ENCODE data around the gene SEMA5A. TPM values are rescaled to one million over a fixed set of nuclear protein-coding genes. Genes with fewer than 3 reads are reported as not detected.

The SEMA5A gene
- total RNA-seq, 1 donor from 2014 or later: 0.51 TPM

DNA sequence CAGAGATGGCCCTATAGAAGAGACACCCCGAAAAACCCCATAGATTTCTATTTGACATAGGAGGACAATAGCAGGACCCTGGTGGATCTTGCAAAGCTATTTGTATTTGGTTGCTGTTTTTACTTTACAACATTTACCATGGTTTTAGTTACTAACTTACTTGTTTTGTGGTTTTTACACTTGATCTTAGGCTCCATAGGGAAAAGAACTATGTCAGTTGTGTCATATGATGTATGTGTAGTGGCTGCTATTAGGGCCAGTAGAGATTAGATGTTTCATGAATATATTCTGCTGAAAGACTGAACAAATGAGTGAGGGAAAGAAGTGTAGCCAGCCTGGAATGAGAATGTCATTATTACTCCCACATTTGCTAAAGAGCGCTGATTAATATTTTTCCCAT is 388.1 kb downstream of the SEMA5A start:
- no peak for DNase-seq
- peaks cover 1% of the 10 kb centered on the region for H3K9me3 Mint-ChIP-seq (ENCODE audit: unreplicated experiment)
- TF ChIP-seq, protein P1, sequence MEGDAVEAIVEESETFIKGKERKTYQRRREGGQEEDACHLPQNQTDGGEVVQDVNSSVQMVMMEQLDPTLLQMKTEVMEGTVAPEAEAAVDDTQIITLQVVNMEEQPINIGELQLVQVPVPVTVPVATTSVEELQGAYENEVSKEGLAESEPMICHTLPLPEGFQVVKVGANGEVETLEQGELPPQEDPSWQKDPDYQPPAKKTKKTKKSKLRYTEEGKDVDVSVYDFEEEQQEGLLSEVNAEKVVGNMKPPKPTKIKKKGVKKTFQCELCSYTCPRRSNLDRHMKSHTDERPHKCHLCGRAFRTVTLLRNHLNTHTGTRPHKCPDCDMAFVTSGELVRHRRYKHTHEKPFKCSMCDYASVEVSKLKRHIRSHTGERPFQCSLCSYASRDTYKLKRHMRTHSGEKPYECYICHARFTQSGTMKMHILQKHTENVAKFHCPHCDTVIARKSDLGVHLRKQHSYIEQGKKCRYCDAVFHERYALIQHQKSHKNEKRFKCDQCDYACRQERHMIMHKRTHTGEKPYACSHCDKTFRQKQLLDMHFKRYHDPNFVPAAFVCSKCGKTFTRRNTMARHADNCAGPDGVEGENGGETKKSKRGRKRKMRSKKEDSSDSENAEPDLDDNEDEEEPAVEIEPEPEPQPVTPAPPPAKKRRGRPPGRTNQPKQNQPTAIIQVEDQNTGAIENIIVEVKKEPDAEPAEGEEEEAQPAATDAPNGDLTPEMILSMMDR (IDR thresholded peaks at IDR 0.05; ENCODE audit: partially characterized antibody, unreplicated experiment): no peak

DNA sequence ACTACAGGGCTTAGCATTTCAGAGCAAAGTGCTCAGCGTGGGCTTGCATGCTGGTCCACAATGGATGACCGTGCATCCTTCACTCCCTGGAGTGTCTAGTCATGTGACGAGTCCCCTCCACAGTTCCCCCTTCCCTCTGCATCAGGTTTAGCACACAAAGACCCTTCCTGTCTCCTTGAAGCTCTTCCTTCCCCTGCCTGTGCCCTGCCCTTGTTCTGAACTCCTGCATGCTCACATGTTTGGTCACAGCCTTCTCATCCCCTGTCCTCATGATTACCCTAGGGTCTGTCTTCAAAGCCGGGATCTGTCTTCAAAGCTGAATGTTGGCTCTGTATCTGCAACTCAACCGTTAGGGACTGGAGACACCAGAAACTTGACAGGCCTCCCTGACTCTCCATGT is 388.9 kb downstream of the SEMA5A start:
- H3K9me3 Mint-ChIP-seq (ENCODE audit: unreplicated experiment): peaks cover 1% of the 10 kb centered on the region

More for the DNA sequence above, 388.1 kb downstream of the SEMA5A start:
- H3K4me1 Mint-ChIP-seq (ENCODE audit: low read depth, unreplicated experiment): peaks cover 2% of the 10 kb centered on the region
- no peak overlapping the region for H3K4me3 Mint-ChIP-seq (ENCODE audit: unreplicated experiment)
- H3K36me3 Mint-ChIP-seq (ENCODE audit: unreplicated experiment): no peaks in the 10 kb centered on the region
- no peak overlapping the region for H3K27ac Mint-ChIP-seq (ENCODE audit: unreplicated experiment)
- H3K27me3 Mint-ChIP-seq (ENCODE audit: unreplicated experiment): peaks cover 6% of the 10 kb centered on the region

DNA sequence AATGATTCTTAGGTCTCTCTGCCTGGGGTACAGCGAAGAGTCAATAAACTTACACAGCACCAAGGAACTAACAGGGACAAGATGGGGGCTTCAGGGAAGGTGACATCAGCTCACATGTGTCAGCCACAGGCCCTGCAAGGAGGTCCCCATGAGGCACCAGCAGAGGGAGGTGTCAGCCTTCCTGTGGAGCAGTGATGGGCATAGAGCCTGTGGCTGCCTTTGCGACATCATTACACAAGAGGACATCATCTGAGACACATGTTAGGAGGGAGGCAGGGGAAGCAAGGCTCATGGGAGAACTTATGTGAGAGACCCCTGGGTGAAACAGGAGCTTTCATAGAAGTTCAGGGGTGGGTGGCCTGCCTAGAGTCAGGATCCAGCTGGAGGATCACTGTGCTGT is 389.6 kb downstream of the SEMA5A start:
- Mint-ChIP-seq H3K4me3 (ENCODE audit: unreplicated experiment) (no peak overlapping the region), H3K36me3 (ENCODE audit: unreplicated experiment) (no peaks in the 10 kb centered on the region), H3K9me3 (ENCODE audit: unreplicated experiment) (peaks cover 1% of the 10 kb centered on the region), H3K27ac (ENCODE audit: unreplicated experiment) (no peak overlapping the region), H3K4me1 (ENCODE audit: low read depth, unreplicated experiment) (peaks cover 2% of the 10 kb centered on the region), H3K27me3 (ENCODE audit: unreplicated experiment) (peaks cover 6% of the 10 kb centered on the region)
- DNase-seq: peak; percentile 56
- TF ChIP-seq, protein P1 (IDR thresholded peaks at IDR 0.05; ENCODE audit: partially characterized antibody, unreplicated experiment): peak; percentile 36

More for the DNA sequence above, 388.9 kb downstream of the SEMA5A start:
- H3K4me3 Mint-ChIP-seq (ENCODE audit: unreplicated experiment): no peak overlapping the region
- no peaks in the 10 kb centered on the region for H3K36me3 Mint-ChIP-seq (ENCODE audit: unreplicated experiment)
- peaks cover 6% of the 10 kb centered on the region for H3K27me3 Mint-ChIP-seq (ENCODE audit: unreplicated experiment)
- DNase-seq: no peak
- no peak overlapping the region for H3K27ac Mint-ChIP-seq (ENCODE audit: unreplicated experiment)
- H3K4me1 Mint-ChIP-seq (ENCODE audit: low read depth, unreplicated experiment): peaks cover 2% of the 10 kb centered on the region
- TF ChIP-seq, protein P1 (IDR thresholded peaks at IDR 0.05; ENCODE audit: partially characterized antibody, unreplicated experiment): no peak

DNA sequence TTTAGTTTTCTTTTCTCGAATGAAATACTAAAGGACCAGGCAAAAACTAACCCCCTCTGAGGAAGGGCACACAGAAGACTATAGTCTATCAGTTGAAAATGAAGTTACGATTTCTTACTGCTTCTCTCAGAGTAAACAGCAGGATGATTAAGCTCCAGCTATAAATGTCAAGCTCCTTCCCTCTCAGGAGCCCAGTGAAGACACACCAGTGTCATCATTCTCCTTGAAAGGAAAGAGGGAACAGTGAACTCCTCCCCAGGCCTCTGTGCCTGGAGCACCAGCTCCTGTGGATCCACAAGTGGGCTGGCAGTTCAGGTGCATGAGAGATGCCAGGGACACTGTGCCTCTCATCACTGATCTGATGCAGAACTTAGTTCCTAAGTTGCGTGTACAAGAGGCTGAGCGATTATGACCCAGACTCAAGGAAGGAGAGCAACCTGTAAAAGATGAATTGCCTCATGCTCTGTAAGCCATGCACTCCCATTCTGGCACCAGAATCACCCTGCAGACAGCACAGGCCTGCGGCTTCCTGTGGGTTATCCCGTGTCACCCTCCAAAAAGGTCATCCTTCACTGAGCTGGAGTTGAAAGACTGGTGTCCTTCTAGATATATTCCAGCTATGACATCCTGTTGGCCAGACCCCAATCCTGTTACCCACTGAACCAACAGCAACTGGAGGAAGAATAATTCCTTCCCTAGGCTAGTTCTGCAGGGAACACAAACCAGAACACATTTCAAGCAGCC is 394.0 kb downstream of the SEMA5A start:
- TF ChIP-seq, protein P1 (IDR thresholded peaks at IDR 0.05; ENCODE audit: partially characterized antibody, unreplicated experiment): no peak
- no peaks in the 10 kb centered on the region for H3K36me3 Mint-ChIP-seq (ENCODE audit: unreplicated experiment)
- no peak overlapping the region for H3K4me3 Mint-ChIP-seq (ENCODE audit: unreplicated experiment)
- no peaks in the 10 kb centered on the region for H3K9me3 Mint-ChIP-seq (ENCODE audit: unreplicated experiment)
- peaks cover 2% of the 10 kb centered on the region for H3K4me1 Mint-ChIP-seq (ENCODE audit: low read depth, unreplicated experiment)
- no peak overlapping the region for H3K27ac Mint-ChIP-seq (ENCODE audit: unreplicated experiment)
- no peak for DNase-seq
- peaks cover 4% of the 10 kb centered on the region for H3K27me3 Mint-ChIP-seq (ENCODE audit: unreplicated experiment)

DNA sequence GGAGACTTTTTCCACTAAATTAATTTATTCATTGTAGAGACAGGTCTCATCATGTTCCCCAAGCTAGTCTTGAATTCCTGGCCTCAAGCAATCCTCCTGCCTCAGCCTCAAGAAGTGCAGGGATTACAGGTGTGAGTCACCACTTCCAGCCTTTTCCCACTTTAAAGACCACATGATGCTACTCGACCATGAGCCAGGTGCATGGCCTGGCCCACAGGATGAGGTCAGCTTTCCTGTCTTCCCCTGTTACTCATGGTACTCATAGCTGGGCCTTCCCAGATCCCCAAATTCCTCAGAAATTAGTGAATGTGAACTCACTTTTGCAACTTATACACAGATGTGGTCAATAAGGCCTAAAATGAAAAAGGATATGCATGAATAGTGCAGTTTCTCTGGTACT is 395.9 kb downstream of the SEMA5A start:
- Mint-ChIP-seq H3K27ac (ENCODE audit: unreplicated experiment) (no peak overlapping the region), H3K4me3 (ENCODE audit: unreplicated experiment) (no peak overlapping the region), H3K36me3 (ENCODE audit: unreplicated experiment) (peaks cover 4% of the 10 kb centered on the region), H3K9me3 (ENCODE audit: unreplicated experiment) (no peaks in the 10 kb centered on the region), H3K4me1 (ENCODE audit: low read depth, unreplicated experiment) (no peaks in the 10 kb centered on the region), H3K27me3 (ENCODE audit: unreplicated experiment) (peaks cover 3% of the 10 kb centered on the region)
- DNase-seq: no peak
- TF ChIP-seq, protein P1 (IDR thresholded peaks at IDR 0.05; ENCODE audit: partially characterized antibody, unreplicated experiment): no peak
